Pulmonary artery endothelial cell (primary cell): ENCODE results near the gene GSE1. TPM values are rescaled to one million over a fixed set of nuclear protein-coding genes. Genes with fewer than 3 reads are reported as not detected.

ENCODE experiments used
- DNase-seq: peaks from one replicate; pipeline ENCODE4 v3.0.0-alpha.2; 2011; ENCODE audit warnings: low read depth, low spot score
- total RNA-seq: library from RNA; depleted of rRNA; stranded (reverse); fragments of >200 nt; gene quantifications from 2 replicates; pipeline ENCODE4 v1.2.3, GENCODE V29; 2014

The GSE1 gene
- total RNA-seq, 1 donor from 2014 or later: 8.4 TPM

DNA sequence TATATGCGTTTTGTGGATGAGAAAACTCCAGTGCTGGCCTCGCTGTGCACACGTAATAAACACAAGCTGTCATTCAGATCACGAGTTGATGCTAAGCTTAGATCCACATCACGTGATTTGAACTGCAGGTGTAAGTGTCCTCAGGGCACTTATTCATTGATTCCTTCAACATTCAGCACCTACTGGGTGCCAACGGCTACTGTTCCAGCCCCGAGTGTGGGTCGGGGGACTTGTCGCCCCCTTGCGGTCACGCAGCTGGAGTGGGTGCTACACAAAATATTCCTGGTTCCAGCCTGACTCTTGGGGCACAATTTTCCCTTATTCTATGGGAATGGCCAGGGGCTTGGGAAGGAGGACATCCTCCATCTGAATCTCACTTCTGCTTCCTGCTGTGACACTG is 105.6 kb downstream of the GSE1 start:
- DNase-seq: no peak

- DNase-seq: no peak
Measured at GRCh38 chr16:85719605-85720301, 106.6 kb downstream of the GSE1 start.

DNA sequence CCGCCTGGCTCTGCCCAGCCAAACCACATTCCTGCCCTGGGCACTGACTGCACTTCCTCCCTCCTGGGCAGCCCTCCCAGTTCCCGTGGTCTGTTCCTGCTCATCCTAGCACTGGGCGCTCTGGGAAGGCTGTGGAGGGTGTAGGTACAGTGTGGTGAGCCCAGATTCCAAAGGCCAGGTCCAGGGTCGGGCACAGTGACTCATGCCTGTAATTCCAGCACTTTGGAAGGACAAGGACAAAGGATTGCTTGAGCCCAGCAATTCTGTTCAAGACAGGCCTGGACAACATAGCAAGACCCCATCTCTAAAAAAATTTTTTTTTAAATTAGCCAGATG is 107.1 kb downstream of the GSE1 start:
- DNase-seq: no peak

GRCh38 chr16:85722128-85722893 is 109.2 kb downstream of the GSE1 start:
- no peak for DNase-seq

- DNase-seq: no peak
Measured at GRCh38 chr16:85724126-85724879, 111.2 kb downstream of the GSE1 start.

DNA sequence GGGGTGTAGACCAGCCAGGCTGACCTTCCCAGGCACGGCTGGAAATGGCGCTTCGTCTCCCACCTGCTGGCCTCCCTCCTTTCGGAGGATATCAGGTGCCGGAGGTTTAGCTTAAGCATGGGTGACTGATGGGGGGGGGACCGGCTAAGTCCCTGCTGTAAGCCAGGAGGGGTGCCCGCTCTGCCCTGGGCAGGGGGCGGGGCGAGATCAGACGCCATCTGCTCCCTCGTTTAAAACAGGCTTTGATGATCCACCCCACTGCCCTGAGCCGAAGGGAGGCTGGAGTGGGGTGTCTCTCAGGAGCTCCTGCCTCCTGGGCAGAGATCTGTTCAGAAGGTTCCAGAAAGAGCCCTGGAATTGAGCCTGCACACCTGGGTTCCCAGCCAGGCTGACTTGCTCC is 111.8 kb downstream of the GSE1 start:
- DNase-seq: no peak

Other genes with a start within 250 kb of the GSE1 start
- gene GINS2, start 75.6 kb downstream of the GSE1 start, total RNA-seq: 8.8 and 13.3 TPM in 2 replicates
- gene C16orf74, start 137.8 kb downstream of the GSE1 start, total RNA-seq: 32.4 and 40.8 TPM in 2 replicates
- 31.3 and 36.9 TPM in 2 replicates for gene EMC8, start 186.2 kb downstream of the GSE1 start, total RNA-seq
- gene COX4I1, start 186.4 kb downstream of the GSE1 start, total RNA-seq: 424 and 604 TPM in 2 replicates